Liver (tissue), 9 donors: ENCODE data around the gene DNM2. TPM values are rescaled to one million over a fixed set of nuclear protein-coding genes. Genes with fewer than 3 reads are reported as not detected.
"Not testable (repeated sequence)": the region's sequence is repeated elsewhere in the genome, so short reads cannot be mapped to it uniquely, and the experiment has no call there.

Experiments
- DNase-seq: peaks from one replicate; pipeline ENCODE4 v3.0.0-alpha.2; 2017; ENCODE audit warnings: low spot score
- H3K27ac ChIP-seq, 2 donors: one replicate each; pipeline ENCODE4 v1.7.0; 2013; ENCODE audit warnings: inconsistent platforms in 2 of 2, low read length in 2 of 2, control low read depth in 1 of 2, low read depth in 1 of 2, mild to moderate bottlenecking in 1 of 2
- H3K27me3 ChIP-seq, 4 donors: one replicate each; pipeline versions ENCODE4 v1.6.1 to v1.7.0; 2013; ENCODE audit warnings: low read length in 3 of 4, inconsistent platforms in 1 of 4, mild to moderate bottlenecking in 1 of 4, moderate library complexity in 1 of 4; ENCODE audit not compliant: control insufficient read depth in 4 of 4, insufficient read depth in 4 of 4
- H3K36me3 ChIP-seq, 4 donors: one replicate each; pipeline versions ENCODE4 v1.6.1 to v1.7.0; 2013; ENCODE audit warnings: low read length in 3 of 4, mild to moderate bottlenecking in 3 of 4, low read depth in 1 of 4, moderate library complexity in 1 of 4; ENCODE audit not compliant: control insufficient read depth in 4 of 4, insufficient read depth in 3 of 4
- H3K4me1 ChIP-seq, 4 donors: one replicate each; pipeline versions ENCODE4 v1.6.1 to v1.7.0; 2013; ENCODE audit warnings: low read length in 3 of 4, mild to moderate bottlenecking in 3 of 4, moderate library complexity in 1 of 4; ENCODE audit not compliant: control insufficient read depth in 4 of 4, insufficient read depth in 4 of 4
- H3K4me3 ChIP-seq, 3 donors: one replicate each; pipeline versions ENCODE4 v1.6.1 to v1.7.0; 2013; ENCODE audit warnings: low read length in 3 of 3, control low read depth in 1 of 3, low read depth in 1 of 3, mild to moderate bottlenecking in 1 of 3
- H3K9ac ChIP-seq, 2 donors: one replicate each; pipeline ENCODE4 v1.7.0; 2013; ENCODE audit warnings: low read length in 2 of 2, mild to moderate bottlenecking in 2 of 2, moderate library complexity in 2 of 2, control low read depth in 1 of 2, low read depth in 1 of 2
- H3K9me3 ChIP-seq, 4 donors: one replicate each; pipeline versions ENCODE4 v1.6.1 to v1.7.0; 2013; ENCODE audit warnings: low read length in 3 of 4; ENCODE audit not compliant: control insufficient read depth in 4 of 4
- ATF3 ChIP-seq: IDR thresholded peaks from 2 replicates; pipeline ENCODE4 v1.6.1; 2016; ENCODE audit warnings: antibody characterized with exemption
- CTCF ChIP-seq: fragments of 150-350 bp; IDR thresholded peaks from 2 replicates; pipeline ENCODE4 v1.5.1; 2017; ENCODE audit warnings: improper control_type of control experiment, low read depth, low read length; ENCODE audit not compliant: missing input control
- EGR1 ChIP-seq, 2 donors: IDR thresholded peaks; 2 replicates each; pipeline ENCODE4 v1.6.1; 2016 to 2018; ENCODE audit warnings: antibody characterized with exemption in 2 of 2, low read depth in 2 of 2
- FOXA1 ChIP-seq: IDR thresholded peaks from 2 replicates; pipeline ENCODE4 v1.6.1; 2016; ENCODE audit warnings: antibody characterized with exemption
- FOXA2 ChIP-seq: IDR thresholded peaks from 2 replicates; pipeline ENCODE4 v1.6.1; 2016; ENCODE audit warnings: antibody characterized with exemption
- GABPA ChIP-seq, 2 donors: IDR thresholded peaks in 1 of 2; conservative IDR thresholded peaks in 1 of 2; 2 replicates each; pipeline ENCODE4 v1.6.1; 2016; ENCODE audit warnings: antibody characterized with exemption in 2 of 2, mild to moderate bottlenecking in 1 of 2, moderate library complexity in 1 of 2
- HNF4A ChIP-seq, 2 donors: conservative IDR thresholded peaks; 2 replicates each; pipeline ENCODE4 v1.6.1; 2016; ENCODE audit warnings: antibody characterized with exemption in 2 of 2, mild to moderate bottlenecking in 2 of 2
- HNF4G ChIP-seq: IDR thresholded peaks from 2 replicates; pipeline ENCODE4 v1.6.1; 2016; ENCODE audit warnings: antibody characterized with exemption
- JUND ChIP-seq, 2 donors: IDR thresholded peaks; 2 replicates each; pipeline ENCODE4 v1.6.1; 2016; ENCODE audit warnings: antibody characterized with exemption in 2 of 2
- MAX ChIP-seq: IDR thresholded peaks from 2 replicates; pipeline ENCODE4 v1.6.1; 2016; ENCODE audit warnings: antibody characterized with exemption
- NR2F2 ChIP-seq: IDR thresholded peaks from 2 replicates; pipeline ENCODE4 v1.6.1; 2016; ENCODE audit warnings: antibody characterized with exemption
- RAD21 ChIP-seq, 2 donors: IDR thresholded peaks; 2 replicates each; pipeline ENCODE4 v1.6.1; 2016; ENCODE audit warnings: antibody characterized with exemption in 2 of 2, mild to moderate bottlenecking in 2 of 2
- REST ChIP-seq: IDR thresholded peaks from 2 replicates; pipeline ENCODE4 v1.6.1; 2016; ENCODE audit warnings: antibody characterized with exemption, mild to moderate bottlenecking
- RXRA ChIP-seq, 2 donors: IDR thresholded peaks; 2 replicates each; pipeline ENCODE4 v1.6.1; 2017 to 2018; ENCODE audit warnings: antibody characterized with exemption in 2 of 2, mild to moderate bottlenecking in 1 of 2
- SP1 ChIP-seq: IDR thresholded peaks from 2 replicates; pipeline ENCODE4 v1.6.1; 2018; ENCODE audit warnings: antibody characterized with exemption, mild to moderate bottlenecking
- TAF1 ChIP-seq: conservative IDR thresholded peaks from 2 replicates; pipeline ENCODE4 v1.6.1; 2016; ENCODE audit warnings: antibody characterized with exemption, mild to moderate bottlenecking
- YY1 ChIP-seq: IDR thresholded peaks from 2 replicates; pipeline ENCODE4 v1.6.1; 2016; ENCODE audit warnings: antibody characterized with exemption, mild to moderate bottlenecking
- ZBTB33 ChIP-seq: IDR thresholded peaks from 2 replicates; pipeline ENCODE4 v1.6.1; 2016; ENCODE audit warnings: antibody characterized with exemption
- WGBS: extraction: QIAGEN DNeasy Blood & Tissue Kit; methylation state at CpG from one replicate; pipeline ENCODE4 v1.1.7; 2013; 5-methylcytosine and 5-hydroxymethylcytosine counted together
- polyA plus RNA-seq, 2 donors: library from polyadenylated mRNA; stranded (reverse) in 1 of 2; unstranded in 1 of 2; fragments of 200-250 nt in 1 of 2; fragments of >200 nt in 1 of 2; fragmentation: Nextera tagmentation in 1 of 2; extraction: Ambion mirVana in 1 of 2; gene quantifications; one replicate each; pipeline versions ENCODE4 v1.2.1 to v1.2.3, GENCODE V29; 2013 to 2015
- total RNA-seq, 2 donors: library from RNA; depleted of rRNA; stranded (reverse); fragments of >200 nt; gene quantifications; one replicate each; pipeline ENCODE4 v1.2.3, GENCODE V29; 2014
- donor health status: healthy.
- donor health status: healthy.
- donor health status: healthy.
- donor health status: healthy.
- donor health status: healthy.

Gene DNM2
- total and polyA plus RNA-seq, 4 donors: 23.1 to 95.1 (median 59.1) TPM

- H3K4me1 ChIP-seq: peaks cover 28 to 59% (median 42%) of the 10 kb centered on the region in 4 donors
- H3K9me3 ChIP-seq: no peaks in the 10 kb centered on the region
- no peak for DNase-seq
- H3K4me3 ChIP-seq: no peak overlapping the region
- H3K36me3 ChIP-seq: no peaks in the 10 kb centered on the region
- no peak overlapping the region for H3K9ac ChIP-seq
- peak overlapping the region; percentile 39 to 75 for H3K27ac ChIP-seq
- TF ChIP-seq HNF4A (conservative IDR thresholded peaks at IDR 0.05): no peak
- TF ChIP-seq NR2F2: no peak
- no peak for TF ChIP-seq HNF4G
- no peak for TF ChIP-seq EGR1 (IDR thresholded peaks at IDR 0.05; ENCODE audit: low read depth in 2 of 2)
- WGBS: 66% methylated on average over 11 of the region's 11 CpGs
- H3K27me3 ChIP-seq: no peaks in the 10 kb centered on the region
These were observed 26.4 kb downstream of the DNM2 start for GRCh38 chr19:10744253-10744798.

- Histone ChIP-seq H3K27me3 (no peaks in the 10 kb centered on the region), H3K9me3 (no peaks in the 10 kb centered on the region), H3K27ac (peak overlapping the region; percentile 39 to 75), H3K4me3 (no peak overlapping the region), H3K36me3 (no peaks in the 10 kb centered on the region), H3K9ac (no peak overlapping the region), H3K4me1 (peaks cover 33 to 64% (median 47%) of the 10 kb centered on the region in 4 donors)
- WGBS: 26% methylated on average over 12 of the region's 12 CpGs
- TF ChIP-seq FOXA1: no peak
- TF ChIP-seq HNF4A (conservative IDR thresholded peaks at IDR 0.05): peak; percentile 80 to 86
- peak in 1 of 2 donors; percentile 48 for TF ChIP-seq EGR1 (IDR thresholded peaks at IDR 0.05; ENCODE audit: low read depth in 2 of 2)
- peak; percentile 51 for TF ChIP-seq FOXA2
- no peak for TF ChIP-seq ZBTB33
- TF ChIP-seq RXRA (IDR thresholded peaks at IDR 0.05): peak; percentile 88 to 92
- peak; percentile 34 for TF ChIP-seq MAX
- TF ChIP-seq NR2F2: peak; percentile 60
- TF ChIP-seq CTCF: no peak
- no peak for TF ChIP-seq TAF1
- TF ChIP-seq REST: peak; percentile 56
- peak; percentile 51 for TF ChIP-seq HNF4G
- peak in 1 of 2 donors; percentile 35 for TF ChIP-seq JUND (IDR thresholded peaks at IDR 0.05)
- peak; percentile 85 for TF ChIP-seq SP1
- peak; percentile 73 for TF ChIP-seq YY1
- peak in 1 of 2 donors; percentile 38 for TF ChIP-seq GABPA (IDR thresholded peaks at IDR 0.05 in 1 of 2, conservative IDR thresholded peaks at IDR 0.05 in 1 of 2)
- TF ChIP-seq RAD21 (IDR thresholded peaks at IDR 0.05): peak in 1 of 2 donors; percentile 51
- peak; percentile 11 for TF ChIP-seq ATF3
- no peak for DNase-seq
These were observed 27.0 kb downstream of the DNM2 start for GRCh38 chr19:10744801-10745293.

- not testable (repeated sequence) for H3K36me3 ChIP-seq, H3K9me3 ChIP-seq, DNase-seq, H3K4me3 ChIP-seq, H3K27ac ChIP-seq, H3K9ac ChIP-seq, H3K27me3 ChIP-seq
- 83% methylated on average over 8 of the region's 8 CpGs for WGBS
- peaks cover 41 to 68% (median 56%) of the 10 kb centered on the region in 4 donors for H3K4me1 ChIP-seq
These were observed 28.6 kb downstream of the DNM2 start for GRCh38 chr19:10746437-10746836.
